Left ventricle myocardium inferior (tissue), 1 donor: Measurements from ENCODE around the gene SMG7. TPM values are rescaled to one million over a fixed set of nuclear protein-coding genes. Genes with fewer than 3 reads are reported as not detected.
"Not testable (repeated sequence)": the region's sequence is repeated elsewhere in the genome, so short reads cannot be mapped to it uniquely, and the experiment has no call there.

Source experiments
- DNase-seq: peaks from one replicate; pipeline ENCODE4 v3.0.0-alpha.2; 2020
- H3K27ac ChIP-seq: fragments of 200-600 bp; replicated peaks from 2 replicates; pipeline ENCODE4 v1.8.0; 2021
- H3K27me3 ChIP-seq: fragments of 200-600 bp; 2 replicates; pipeline ENCODE4 v1.8.0; 2021; ENCODE audit warnings: low read depth
- H3K36me3 ChIP-seq: fragments of 200-600 bp; 2 replicates; pipeline ENCODE4 v1.8.0; 2021
- H3K4me1 ChIP-seq: fragments of 200-600 bp; 2 replicates; pipeline ENCODE4 v1.8.0; 2021
- H3K4me3 ChIP-seq: fragments of 200-600 bp; 2 replicates; pipeline ENCODE4 v1.8.0; 2021; ENCODE audit warnings: mild to moderate bottlenecking, moderate library complexity
- H3K9me3 ChIP-seq: fragments of 200-600 bp; replicated peaks from 2 replicates; pipeline ENCODE4 v1.8.0; 2021
- intact Hi-C: fragments of 100-400 bp; cut with micrococcal nuclease; formaldehyde crosslinking; loops from one replicate; pipeline ENCODE4 v1.11.0; 2022
- long read RNA-seq: library from polyadenylated mRNA; unstranded; transcript quantifications from one replicate; pipeline ENCODE4 v2.0.0, GENCODE V29; 2021
- total RNA-seq: library from RNA; stranded (reverse); fragmentation: NEBNext Ultra II Directional; extraction: Animal tissue kit (Norgen Biotek cat#: 25700); gene quantifications from one replicate; pipeline ENCODE4 v1.2.1, GENCODE V29; 2021
- TF ChIP-seq, protein P1 (sequence below): fragments of 200-600 bp; IDR thresholded peaks from 2 replicates; pipeline ENCODE4 v1.8.0; 2021; ENCODE audit warnings: antibody characterized with exemption, mild to moderate bottlenecking, borderline replicate concordance
- donor health status: DM: no; HTN: yes; CAD: no; lungs with severe emphysema.

Gene SMG7, protein sequence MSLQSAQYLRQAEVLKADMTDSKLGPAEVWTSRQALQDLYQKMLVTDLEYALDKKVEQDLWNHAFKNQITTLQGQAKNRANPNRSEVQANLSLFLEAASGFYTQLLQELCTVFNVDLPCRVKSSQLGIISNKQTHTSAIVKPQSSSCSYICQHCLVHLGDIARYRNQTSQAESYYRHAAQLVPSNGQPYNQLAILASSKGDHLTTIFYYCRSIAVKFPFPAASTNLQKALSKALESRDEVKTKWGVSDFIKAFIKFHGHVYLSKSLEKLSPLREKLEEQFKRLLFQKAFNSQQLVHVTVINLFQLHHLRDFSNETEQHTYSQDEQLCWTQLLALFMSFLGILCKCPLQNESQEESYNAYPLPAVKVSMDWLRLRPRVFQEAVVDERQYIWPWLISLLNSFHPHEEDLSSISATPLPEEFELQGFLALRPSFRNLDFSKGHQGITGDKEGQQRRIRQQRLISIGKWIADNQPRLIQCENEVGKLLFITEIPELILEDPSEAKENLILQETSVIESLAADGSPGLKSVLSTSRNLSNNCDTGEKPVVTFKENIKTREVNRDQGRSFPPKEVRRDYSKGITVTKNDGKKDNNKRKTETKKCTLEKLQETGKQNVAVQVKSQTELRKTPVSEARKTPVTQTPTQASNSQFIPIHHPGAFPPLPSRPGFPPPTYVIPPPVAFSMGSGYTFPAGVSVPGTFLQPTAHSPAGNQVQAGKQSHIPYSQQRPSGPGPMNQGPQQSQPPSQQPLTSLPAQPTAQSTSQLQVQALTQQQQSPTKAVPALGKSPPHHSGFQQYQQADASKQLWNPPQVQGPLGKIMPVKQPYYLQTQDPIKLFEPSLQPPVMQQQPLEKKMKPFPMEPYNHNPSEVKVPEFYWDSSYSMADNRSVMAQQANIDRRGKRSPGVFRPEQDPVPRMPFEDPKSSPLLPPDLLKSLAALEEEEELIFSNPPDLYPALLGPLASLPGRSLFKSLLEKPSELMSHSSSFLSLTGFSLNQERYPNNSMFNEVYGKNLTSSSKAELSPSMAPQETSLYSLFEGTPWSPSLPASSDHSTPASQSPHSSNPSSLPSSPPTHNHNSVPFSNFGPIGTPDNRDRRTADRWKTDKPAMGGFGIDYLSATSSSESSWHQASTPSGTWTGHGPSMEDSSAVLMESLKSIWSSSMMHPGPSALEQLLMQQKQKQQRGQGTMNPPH
- total RNA-seq: 41.6 TPM
- long read RNA-seq, full-length matches to known transcripts: 1 of 35 reads
- long read RNA-seq, partial matches to known transcripts: 25 of 35 reads
- long read RNA-seq, other reads (novel, unspliced or antisense): 9 of 35 reads

DNA sequence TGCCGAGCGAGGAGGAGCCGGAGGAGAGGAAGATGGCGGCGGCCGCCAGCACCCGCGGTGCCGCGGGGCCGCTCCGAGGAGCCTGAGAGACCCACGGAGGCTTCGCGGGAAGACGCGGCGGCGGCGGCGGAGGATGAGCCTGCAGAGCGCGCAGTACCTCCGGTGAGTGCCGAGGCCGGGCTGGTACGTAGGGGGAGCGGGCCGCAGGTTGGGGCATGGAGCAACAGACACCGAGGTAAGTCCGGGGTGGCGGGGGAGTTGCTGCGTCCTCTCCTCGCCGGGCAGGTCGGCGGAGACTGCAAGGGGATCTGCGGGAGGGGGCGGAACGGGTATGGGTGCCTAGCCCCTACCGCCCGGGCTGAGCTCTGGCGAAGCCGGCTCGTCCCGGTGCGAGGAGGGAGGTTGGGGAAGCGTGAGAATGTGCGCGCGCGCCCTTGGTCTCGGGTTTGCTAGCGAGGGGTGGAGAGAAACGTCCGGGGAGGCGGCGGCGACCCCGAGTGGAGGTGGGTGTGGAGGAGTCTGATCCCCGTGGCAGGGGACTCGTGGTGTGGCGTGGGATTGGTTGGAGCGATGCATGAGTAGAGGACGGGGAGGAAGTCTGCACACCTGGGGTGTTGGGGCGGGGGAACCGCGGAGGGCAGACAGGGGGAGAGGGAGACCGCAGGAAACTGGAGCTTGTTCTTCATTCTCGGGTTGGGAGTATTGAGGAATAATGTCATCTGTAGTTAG, at the start of gene SMG7:
SMG7 (plus strand) TSS at position 12 of the 729 bp plus-strand sequence; CDS start at position 134, 122 bp downstream.
- H3K9me3 ChIP-seq: no peaks in the 10 kb centered on the region
- H3K4me1 ChIP-seq: peaks cover 68% of the 10 kb centered on the region
- H3K27me3 ChIP-seq: no peaks in the 10 kb centered on the region
- intact Hi-C loops: loop anchor here (10.0 kb wide), 1 partner anchor 162 kb away; the partner anchor contains the start of gene ARPC5
- H3K27ac ChIP-seq: peak within 1 kb of the TSS; percentile 99
- peak within 1 kb of the TSS; percentile 98 for H3K4me3 ChIP-seq
- TF ChIP-seq, protein P1, sequence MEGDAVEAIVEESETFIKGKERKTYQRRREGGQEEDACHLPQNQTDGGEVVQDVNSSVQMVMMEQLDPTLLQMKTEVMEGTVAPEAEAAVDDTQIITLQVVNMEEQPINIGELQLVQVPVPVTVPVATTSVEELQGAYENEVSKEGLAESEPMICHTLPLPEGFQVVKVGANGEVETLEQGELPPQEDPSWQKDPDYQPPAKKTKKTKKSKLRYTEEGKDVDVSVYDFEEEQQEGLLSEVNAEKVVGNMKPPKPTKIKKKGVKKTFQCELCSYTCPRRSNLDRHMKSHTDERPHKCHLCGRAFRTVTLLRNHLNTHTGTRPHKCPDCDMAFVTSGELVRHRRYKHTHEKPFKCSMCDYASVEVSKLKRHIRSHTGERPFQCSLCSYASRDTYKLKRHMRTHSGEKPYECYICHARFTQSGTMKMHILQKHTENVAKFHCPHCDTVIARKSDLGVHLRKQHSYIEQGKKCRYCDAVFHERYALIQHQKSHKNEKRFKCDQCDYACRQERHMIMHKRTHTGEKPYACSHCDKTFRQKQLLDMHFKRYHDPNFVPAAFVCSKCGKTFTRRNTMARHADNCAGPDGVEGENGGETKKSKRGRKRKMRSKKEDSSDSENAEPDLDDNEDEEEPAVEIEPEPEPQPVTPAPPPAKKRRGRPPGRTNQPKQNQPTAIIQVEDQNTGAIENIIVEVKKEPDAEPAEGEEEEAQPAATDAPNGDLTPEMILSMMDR: no peak
- DNase-seq: peak; percentile 44
- H3K36me3 ChIP-seq: no peaks in the 10 kb centered on the region

DNA sequence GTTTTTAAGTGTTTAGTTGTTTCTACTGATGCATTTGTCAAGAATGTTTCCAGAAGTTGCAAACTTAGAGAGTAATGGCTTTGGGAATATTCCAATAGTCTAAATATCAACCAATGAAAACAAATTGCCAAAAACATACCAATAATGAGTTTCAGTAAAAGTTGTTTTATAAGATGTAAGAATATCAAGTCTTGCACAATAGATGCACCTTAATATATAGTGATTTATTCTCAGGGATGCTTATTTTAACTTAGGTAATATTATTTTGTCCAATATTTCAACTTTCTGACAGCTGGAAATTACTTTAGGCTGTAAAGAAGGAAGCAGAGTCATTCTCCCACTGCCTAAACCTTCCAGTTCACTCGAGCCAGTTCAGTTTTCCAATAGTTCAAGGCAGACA, 48.8 kb upstream of the SMG7 start:
- TF ChIP-seq, protein P1: no peak
- Histone ChIP-seq H3K27me3 (peaks cover 40% of the 10 kb centered on the region), H3K4me3 (no peak overlapping the region), H3K9me3 (no peaks in the 10 kb centered on the region), H3K4me1 (no peaks in the 10 kb centered on the region), H3K27ac (no peak overlapping the region), H3K36me3 (no peaks in the 10 kb centered on the region)
- no peak for DNase-seq
- intact Hi-C loops: no loop called here

DNA sequence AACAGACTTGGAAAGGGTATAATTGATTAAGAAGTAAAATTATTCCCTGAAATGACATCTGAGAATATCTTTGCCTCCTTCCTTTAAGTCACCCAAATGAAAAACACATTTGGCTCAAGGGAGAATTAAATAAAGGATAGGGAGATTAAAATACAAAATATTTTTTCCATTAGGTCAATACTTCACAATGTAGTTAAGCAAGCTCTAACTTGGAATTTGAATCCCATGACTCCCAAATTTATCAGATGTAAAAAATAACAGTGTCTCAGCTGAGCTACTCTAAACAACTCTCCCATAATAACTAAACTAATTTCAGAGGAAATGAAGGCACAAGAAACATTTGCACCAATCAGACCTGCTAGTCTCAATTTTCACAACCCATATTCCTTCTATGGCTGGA, 47.6 kb upstream of the SMG7 start:
- no peak overlapping the region for H3K4me3 ChIP-seq
- no peaks in the 10 kb centered on the region for H3K4me1 ChIP-seq
- intact Hi-C loops: no loop called here
- TF ChIP-seq, protein P1: no peak
- no peak overlapping the region for H3K27ac ChIP-seq
- H3K36me3 ChIP-seq: no peaks in the 10 kb centered on the region
- DNase-seq: no peak
- no peaks in the 10 kb centered on the region for H3K9me3 ChIP-seq
- peaks cover 28% of the 10 kb centered on the region for H3K27me3 ChIP-seq

DNA sequence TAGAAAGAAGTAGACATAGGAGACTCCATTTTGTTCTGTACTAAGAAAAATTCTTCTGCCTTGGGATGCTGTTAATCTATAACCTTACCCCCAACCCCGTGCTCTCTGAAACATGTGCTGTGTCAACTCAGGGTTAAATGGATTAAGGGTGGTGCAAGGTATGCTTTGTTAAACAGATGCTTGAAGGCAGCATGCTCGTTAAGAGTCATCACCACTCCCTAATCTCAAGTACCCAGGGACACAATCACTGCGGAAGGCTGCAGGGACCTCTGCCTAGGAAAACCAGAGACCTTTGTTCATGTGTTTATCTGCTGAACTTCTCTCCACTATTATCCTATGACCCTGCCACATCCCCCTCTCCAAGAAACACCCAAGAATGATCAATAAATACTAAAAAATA, 44.7 kb upstream of the SMG7 start:
- DNase-seq, H3K9me3 ChIP-seq, H3K27ac ChIP-seq, H3K27me3 ChIP-seq, H3K4me3 ChIP-seq, H3K4me1 ChIP-seq, intact Hi-C loops, H3K36me3 ChIP-seq: not testable (repeated sequence)

DNA sequence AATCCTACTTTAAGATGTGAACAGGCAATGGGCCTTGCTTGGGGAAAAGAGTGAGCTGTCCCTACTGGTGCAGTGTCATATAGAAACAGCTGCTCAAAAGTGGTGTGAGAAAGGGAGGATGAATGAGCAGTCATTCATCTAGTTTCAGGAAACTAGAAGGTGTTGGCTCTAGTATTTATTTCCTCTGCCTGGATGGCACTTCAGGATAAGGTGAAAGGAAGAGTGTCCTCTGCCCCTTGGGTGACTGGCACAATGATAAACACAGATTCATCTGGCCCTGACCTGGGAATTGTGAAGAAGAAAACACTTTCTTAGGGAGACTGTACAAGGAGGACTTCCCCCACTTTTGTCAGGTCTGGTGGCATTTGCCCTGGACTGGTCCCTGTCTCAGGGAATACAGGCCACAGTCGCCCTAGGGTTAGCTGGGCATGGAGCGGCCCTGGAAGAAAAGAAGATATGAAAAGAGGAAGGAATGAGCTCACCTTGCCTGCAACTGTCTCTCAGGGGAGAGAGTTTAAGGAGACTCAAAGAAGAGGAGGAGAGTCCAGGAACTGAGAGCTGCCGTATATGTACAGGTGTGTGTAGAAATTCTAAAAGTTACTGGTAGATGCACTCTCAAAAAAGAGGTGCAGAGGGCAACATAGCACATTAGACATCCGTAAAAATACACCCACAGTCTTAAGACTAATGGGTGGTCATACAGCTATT, 40.3 kb upstream of the SMG7 start:
- H3K27me3 ChIP-seq: no peaks in the 10 kb centered on the region
- H3K4me1 ChIP-seq: peaks cover 9% of the 10 kb centered on the region
- H3K4me3 ChIP-seq: no peak overlapping the region
- no peak for DNase-seq
- H3K36me3 ChIP-seq: no peaks in the 10 kb centered on the region
- no peaks in the 10 kb centered on the region for H3K9me3 ChIP-seq
- H3K27ac ChIP-seq: no peak overlapping the region
- intact Hi-C loops: no loop called here
- TF ChIP-seq, protein P1: no peak
